Stimulated activated CD8-positive, alpha-beta memory T cell treated with anti-CD3 and anti-CD28 coated beads, Interleukin-4, amount 100 ng/mL, for 4 hours (primary cell): ENCODE measurements around the gene BUD23.
A peak's percentile ranks its signal among the peaks of the same experiment; 100 is the strongest.
"Not testable (repeated sequence)": the region's sequence is repeated elsewhere in the genome, so short reads cannot be mapped to it uniquely, and the experiment has no call there.

ENCODE experiments used
- DNase-seq, 2 donors: peaks; one replicate each; pipeline ENCODE4 v3.0.0-alpha.2; 2020; ENCODE audit warnings: low read depth in 2 of 2, low spot score in 1 of 2

BUD23 gene

GRCh38 chr7:73718905-73719805, 35.8 kb downstream of the BUD23 start, which contains the start of gene STX1A:
STX1A (minus strand) TSS chr7:73719669; CDS start chr7:73719631, 38 bp downstream.
- peak in 1 of 2 donors; percentile 46 for DNase-seq

DNA sequence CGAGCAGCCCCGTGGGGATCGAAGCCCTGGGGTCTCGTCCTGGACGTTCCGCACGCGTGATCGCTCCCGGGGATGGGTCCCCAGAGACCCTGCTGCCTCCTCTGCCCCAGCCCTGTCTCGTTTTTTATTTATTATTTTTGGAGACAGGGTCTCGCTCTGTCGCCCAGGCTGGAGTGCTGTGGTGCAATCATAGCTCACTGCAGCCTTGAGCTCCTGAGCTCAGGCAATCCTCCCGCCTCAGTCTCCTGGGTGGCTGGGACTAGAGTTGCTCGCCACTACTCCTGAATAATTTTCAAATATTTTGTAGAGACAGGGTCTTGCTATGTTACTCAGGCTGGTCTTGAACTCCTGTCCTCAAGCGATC, 36.4 kb downstream of the BUD23 start:
- DNase-seq: no peak

GRCh38 chr7:73720443-73720842, 37.0 kb downstream of the BUD23 start:
- DNase-seq: not testable (repeated sequence)

GRCh38 chr7:73721377-73721817, 38.0 kb downstream of the BUD23 start:
- no peak for DNase-seq

- DNase-seq: not testable (repeated sequence)
These were observed 38.8 kb downstream of the BUD23 start for GRCh38 chr7:73722182-73722581.

DNA sequence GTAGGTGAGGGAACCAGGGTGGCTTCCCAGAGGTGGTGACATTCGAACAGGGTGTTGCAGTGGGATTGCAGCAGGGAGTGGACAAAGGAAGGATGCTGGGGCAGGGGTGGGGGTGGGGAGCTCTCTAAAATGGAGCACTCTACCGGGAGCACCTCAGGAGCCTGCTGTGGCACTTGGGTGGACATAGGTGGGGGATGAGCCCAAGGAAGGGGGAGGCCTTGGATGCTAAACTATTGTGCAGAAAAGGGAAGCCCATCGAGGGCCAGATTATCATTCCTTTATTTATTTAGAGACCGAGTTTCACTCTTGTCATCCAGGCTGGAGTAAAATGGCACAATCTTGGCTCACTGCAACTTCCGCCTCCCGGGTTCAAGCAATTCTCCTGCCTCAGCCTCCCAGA, 39.4 kb downstream of the BUD23 start:
- DNase-seq: no peak

DNA sequence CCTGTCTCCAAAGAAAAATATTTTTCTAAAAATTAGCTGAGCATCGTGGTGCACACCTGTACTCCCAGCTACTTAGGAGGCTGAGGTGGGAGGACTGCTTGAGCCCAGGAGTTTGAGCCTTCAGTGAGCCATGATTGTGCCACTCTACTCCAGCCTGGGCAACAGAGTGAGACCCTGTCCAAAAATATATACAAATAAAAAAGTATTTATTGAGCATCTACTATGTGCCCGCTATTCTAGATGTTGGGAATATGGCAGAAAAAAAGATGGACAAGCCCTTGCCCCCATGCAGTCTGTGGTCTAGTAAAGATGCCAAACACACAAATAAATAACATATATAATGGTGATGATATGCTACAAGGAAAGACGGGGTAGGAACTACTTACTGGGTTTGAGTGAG, 40.4 kb downstream of the BUD23 start:
- no peak for DNase-seq

GRCh38 chr7:73726083-73726466, 42.7 kb downstream of the BUD23 start:
- no peak for DNase-seq

DNA sequence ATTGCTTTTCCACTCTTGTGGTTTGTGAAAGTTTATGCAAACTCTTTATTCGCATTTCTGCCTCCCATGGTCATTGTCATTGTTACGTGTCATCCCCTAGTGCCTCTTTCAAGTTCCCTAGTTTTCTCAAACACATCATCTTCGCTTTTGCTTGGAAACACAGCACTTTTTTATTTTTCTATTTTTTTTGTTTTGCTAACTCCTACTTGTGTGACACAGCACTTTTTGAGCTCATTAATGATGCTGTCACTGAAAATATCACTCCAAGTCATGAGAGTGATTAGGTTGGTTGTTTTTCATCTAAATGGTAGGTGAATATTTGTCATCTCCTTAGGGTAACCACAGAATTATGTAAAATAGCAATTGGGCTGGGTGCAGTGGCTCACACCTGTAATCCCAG, 44.6 kb downstream of the BUD23 start:
- DNase-seq: no peak

DNA sequence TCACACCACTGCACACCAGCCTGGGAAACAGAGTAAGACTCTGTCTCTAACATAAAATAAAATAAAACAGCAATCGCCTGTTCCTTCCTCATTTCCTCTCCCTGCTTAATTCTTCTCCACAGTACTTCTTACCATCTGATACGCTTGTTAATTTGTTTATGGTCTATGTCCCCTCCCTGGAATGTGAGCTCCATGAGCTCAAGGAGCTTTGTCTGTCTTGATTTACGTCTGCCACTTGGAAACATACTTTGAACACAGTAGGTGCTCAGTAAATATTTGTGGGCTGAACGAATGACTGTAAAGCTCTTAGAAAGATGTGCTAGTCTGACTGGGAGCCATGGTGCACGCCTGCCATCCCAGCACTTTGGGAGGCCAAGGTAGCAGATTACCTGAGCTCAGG, 45.2 kb downstream of the BUD23 start:
- DNase-seq: no peak

- DNase-seq: no peak
These were observed 47.1 kb downstream of the BUD23 start for GRCh38 chr7:73730485-73730884.

- DNase-seq: no peak
These were observed 49.0 kb downstream of the BUD23 start for GRCh38 chr7:73732397-73732796.

DNA sequence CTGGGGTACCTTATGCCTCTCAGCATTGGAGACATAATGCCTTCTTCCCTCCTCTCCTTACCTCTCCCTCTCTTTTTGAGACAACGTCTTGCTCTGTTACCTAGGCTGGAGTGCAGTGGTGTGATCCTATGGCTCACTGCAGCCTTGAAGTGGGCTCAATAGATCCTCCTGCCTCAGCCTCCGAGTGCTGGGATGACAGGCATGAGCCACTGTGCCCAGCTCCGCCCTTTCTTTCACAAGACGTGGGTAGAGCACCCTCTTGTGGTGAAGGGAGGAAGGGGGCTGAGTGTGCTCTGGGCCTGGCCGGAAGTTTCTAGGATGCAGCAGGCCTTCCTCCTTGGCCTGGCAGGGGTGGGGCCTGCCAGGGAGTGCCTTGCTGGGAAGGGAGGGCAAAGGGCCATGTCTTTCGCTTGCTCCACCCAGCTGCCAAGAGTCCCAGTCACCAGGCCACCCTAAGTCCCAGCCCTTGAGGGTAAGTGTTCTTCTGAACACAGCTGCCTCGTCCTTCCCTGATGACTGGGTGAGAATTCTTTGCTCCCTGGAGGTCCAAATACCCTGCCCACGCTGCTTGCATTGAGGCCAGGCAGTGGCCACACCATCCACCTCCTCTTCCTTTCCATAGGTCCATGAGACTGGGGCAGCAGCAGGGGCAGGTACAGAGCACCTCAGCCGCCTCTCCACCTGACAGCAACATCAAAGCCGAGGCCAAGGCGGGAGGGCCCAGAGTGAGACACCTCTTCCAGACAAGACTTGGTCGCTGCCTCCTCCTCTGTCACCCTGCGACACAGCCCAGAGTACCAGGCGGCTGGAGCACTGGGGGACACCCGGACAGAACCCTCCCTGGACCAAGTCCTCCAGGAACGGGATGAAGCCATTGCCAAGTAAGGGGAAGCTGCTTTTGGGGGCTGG, 51.5 kb downstream of the BUD23 start:
- peak; percentile 60 to 70 for DNase-seq

- DNase-seq: no peak
These were observed 52.1 kb downstream of the BUD23 start for GRCh38 chr7:73735528-73735905.

DNA sequence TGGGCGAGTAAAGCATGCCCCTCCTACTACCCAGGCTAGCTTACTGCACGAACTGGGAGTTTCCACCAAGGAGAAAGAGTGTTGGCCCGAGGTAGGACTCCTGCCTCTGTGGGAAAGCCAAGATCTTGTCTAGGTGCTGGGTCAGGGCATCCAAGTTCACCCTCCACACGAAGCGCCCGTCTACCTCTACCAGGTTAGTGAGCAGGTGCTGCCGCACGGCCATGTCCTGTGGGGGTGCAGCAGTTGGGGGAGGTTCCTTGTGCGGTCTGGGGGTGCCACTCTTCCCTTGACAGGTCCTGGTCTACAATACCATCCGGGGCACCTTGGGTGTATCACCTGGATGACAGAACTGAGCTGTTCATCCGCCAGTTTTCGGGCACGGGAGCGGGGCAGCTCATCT, 53.5 kb downstream of the BUD23 start:
- no peak for DNase-seq

DNA sequence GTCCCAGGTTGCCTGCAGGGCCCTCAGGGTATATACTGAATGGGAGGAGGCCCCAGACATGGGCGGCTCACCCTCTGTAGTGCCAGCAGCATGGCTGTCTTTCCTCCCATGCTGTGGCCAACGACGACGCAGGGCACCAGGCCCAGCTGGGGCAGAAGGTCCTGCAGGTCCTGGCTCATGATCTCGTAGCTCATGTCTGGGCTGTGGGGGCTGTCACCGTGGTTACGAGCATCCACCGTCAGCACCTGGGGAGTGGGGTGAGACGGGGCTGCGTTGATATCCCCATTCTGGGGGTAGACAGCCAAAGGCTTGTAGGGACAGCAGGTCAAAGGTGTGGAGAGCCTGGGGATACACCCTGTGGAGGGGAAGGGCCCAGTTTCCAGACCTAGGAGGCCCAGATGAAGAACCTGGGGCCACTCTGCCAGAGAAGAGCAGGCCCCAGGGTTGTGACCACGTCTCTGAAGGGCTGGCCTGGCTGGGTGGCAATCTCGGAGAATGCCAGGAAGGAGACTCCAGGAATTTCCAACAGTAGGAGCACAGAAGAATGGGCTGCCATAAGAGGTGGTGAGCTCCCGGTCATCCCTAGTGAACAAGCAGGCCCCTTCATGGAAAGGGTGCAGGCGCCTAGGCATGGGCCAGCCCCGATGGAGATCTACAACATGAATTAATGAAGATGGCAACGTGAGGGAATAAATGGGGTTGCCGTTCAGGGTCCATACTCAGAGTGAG, 54.3 kb downstream of the BUD23 start:
- DNase-seq: no peak

DNA sequence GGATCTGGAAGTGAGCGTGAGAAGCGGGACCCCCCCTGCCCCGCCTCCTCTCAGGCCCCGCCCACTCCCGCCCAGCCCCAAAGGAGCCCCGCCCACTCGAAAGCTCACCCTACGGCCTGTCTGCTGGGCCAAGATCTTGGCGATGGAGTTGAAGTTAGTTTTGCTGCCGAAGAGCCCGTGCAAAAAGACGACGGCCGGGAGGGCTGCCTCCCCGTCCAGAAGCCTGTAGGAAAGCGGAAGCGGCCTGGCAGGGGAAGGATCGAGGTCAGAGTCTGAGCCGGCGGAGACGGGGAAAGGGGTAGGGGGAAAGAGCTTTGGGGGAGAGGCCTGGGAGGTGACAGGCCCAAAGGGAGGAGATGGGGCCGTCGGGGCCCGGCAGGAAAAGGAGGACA, 54.8 kb downstream of the BUD23 start:
- no peak for DNase-seq

DNA sequence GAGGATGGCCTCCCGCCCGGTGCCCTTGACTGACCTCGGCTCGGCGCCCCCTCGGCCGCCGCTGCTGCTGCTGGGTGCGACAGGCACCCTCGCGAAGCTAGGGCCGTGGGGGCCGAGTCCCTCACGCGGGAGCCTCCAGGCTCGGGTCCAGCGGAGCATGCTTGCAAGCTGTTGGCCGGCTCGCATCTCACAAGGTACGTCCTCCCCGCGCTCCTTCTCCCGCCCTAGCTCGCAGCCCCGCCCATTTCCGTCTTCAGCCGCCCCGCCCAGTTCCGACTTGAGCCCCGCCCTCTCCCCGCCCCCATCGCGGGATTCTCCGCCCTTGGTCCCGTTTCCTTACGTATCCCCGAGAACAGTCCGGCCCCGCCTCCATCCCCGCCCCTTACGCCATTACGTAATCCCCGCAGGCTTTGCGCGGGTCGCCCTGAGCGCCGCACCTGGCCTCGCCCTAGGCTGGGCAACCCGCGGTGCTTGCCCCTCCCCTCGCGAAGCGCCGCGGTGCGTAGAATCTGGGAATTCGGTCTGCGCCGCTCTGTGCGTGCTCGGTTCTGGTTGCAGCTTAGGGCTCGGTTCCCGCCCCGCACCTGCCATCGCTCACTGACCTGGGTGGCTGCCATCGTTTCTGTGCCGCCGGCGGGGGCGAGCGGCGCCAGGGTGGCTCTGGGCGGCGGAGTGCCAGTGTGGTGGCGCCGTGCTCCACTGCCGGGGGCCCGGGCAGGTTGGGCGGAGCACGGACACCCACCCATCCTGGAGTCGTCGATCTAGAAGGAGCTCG, 55.4 kb downstream of the BUD23 start, which contains the start of gene ABHD11:
Gene ABHD11, minus strand, starts transcription at position 191 of the 775 bp plus-strand sequence. Its CDS starts 32 bp downstream, at position 159.
- peak; percentile 98 to 100 for DNase-seq

GRCh38 chr7:73739387-73739767, 56.0 kb downstream of the BUD23 start:
- no peak for DNase-seq

DNA sequence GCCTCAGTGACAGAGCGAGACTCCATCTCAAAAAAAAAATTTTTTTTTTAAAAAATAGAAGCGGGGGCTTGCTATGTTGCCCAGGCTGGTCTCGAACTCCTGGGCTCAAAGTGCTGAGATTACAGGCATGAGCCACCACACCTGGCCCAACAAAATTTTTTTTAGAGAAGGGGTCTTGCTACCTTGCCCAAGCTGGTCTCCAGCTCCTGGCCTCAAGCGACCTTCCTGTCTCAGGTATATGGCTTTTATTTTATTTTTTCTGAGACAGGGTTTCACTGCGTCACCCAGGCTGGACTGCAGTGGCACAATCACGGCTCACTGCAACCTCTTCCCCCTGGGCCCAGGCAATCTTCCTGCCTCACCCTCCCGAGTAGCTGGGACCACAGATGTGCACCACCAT, 56.8 kb downstream of the BUD23 start:
- no peak for DNase-seq
